CD4-positive, alpha-beta T cell (primary cell): Measurements from ENCODE around the gene OGG1. TPM values are rescaled to one million over a fixed set of nuclear protein-coding genes. Genes with fewer than 3 reads are reported as not detected.

Source experiments
- ATAC-seq: fragments of 200-7000 bp; cut with Tn5 transposase; one replicate; pipeline ENCODE4 v1.10.0; 2022; ENCODE audit warnings: mild to moderate bottlenecking; ENCODE audit not compliant: poor library complexity
- CTCF ChIA-PET: fragments of 350-600 bp; sonication (Branson Sonifier 250); formaldehyde crosslinking; loops from one replicate; lab custom pipeline; 2021; ENCODE audit warnings: antibody characterized with exemption, inconsistent platforms; lab: Charles Lee
- POLR2A ChIA-PET: fragments of 350-600 bp; sonication (Branson Sonifier 250); formaldehyde crosslinking; loops from one replicate; lab custom pipeline; 2021; ENCODE audit warnings: antibody characterized with exemption, inconsistent platforms; lab: Charles Lee
- DNase-seq, 14 experiments: peaks; one replicate each; pipeline ENCODE4 v3.0.0-alpha.2; 2013 to 2020; ENCODE audit warnings: mixed read lengths in 2 of 14
- H3K27ac ChIP-seq, 2 donors: one replicate each; pipeline versions ENCODE4 v1.5.1 to v1.7.0; 2013; ENCODE audit warnings: low read length in 2 of 2, low read depth in 1 of 2, mild to moderate bottlenecking in 1 of 2
- H3K27me3 ChIP-seq, 2 experiments: 1 replicate in 1 of 2; 2 replicates in 1 of 2; pipeline versions ENCODE4 v1.6.1 to v1.7.0; 2013; ENCODE audit warnings: low read length in 2 of 2, control low read depth in 1 of 2, mild to moderate bottlenecking in 1 of 2, moderate library complexity in 1 of 2; ENCODE audit not compliant: insufficient read depth in 2 of 2, control insufficient read depth in 1 of 2
- H3K36me3 ChIP-seq: one replicate; pipeline ENCODE4 v1.6.1; 2013; ENCODE audit warnings: low read length, control low read depth; ENCODE audit not compliant: insufficient read depth
- H3K4me1 ChIP-seq: one replicate; pipeline ENCODE4 v1.6.1; 2013; ENCODE audit warnings: low read length, control low read depth; ENCODE audit not compliant: insufficient read depth
- H3K4me3 ChIP-seq: one replicate; pipeline ENCODE4 v1.5.1; 2013; ENCODE audit warnings: mild to moderate bottlenecking, low read length, moderate library complexity
- H3K9me3 ChIP-seq, 2 experiments: 1 replicate in 1 of 2; 2 replicates in 1 of 2; pipeline versions ENCODE4 v1.6.1 to v1.7.0; 2013; ENCODE audit warnings: low read length in 2 of 2, mild to moderate bottlenecking in 2 of 2, control low read depth in 1 of 2, moderate library complexity in 1 of 2; ENCODE audit not compliant: control insufficient read depth in 1 of 2, insufficient read depth in 1 of 2
- H3K27ac Mint-ChIP-seq: one replicate; pipeline ENCODE4 v1.8.0; 2020; ENCODE audit warnings: mixed read lengths
- H3K27me3 Mint-ChIP-seq: one replicate; pipeline ENCODE4 v1.8.0; 2021; ENCODE audit warnings: mixed read lengths
- H3K36me3 Mint-ChIP-seq: one replicate; pipeline ENCODE4 v1.8.0; 2021; ENCODE audit warnings: low read depth, mixed read lengths
- H3K4me1 Mint-ChIP-seq: one replicate; pipeline ENCODE4 v1.8.0; 2021; ENCODE audit warnings: low read depth, mixed read lengths
- H3K4me3 Mint-ChIP-seq: one replicate; pipeline ENCODE4 v1.8.0; 2020; ENCODE audit warnings: mild to moderate bottlenecking, mixed read lengths
- H3K9me3 Mint-ChIP-seq: one replicate; pipeline ENCODE4 v1.8.0; 2020; ENCODE audit warnings: mixed read lengths
- CTCF ChIP-seq: fragments of 200-600 bp; IDR thresholded peaks from one replicate; pipeline ENCODE4 v1.8.0; 2022; ENCODE audit warnings: antibody characterized with exemption, mild to moderate bottlenecking
- intact Hi-C, 2 experiments: fragments of 100-400 bp; cut with DNase I in 1 of 2; cut with micrococcal nuclease in 1 of 2; formaldehyde crosslinking; loops; one replicate each; pipeline versions ENCODE4 v1.15.1 to v1.9.0; 2023 to 2025; cut with DNase I, micrococcal nuclease
- total RNA-seq, 174 experiments: library from RNA in 2 of 174; stranded (reverse) in 2 of 174; gene quantifications; one replicate each; pipeline ENCODE4 v1.2.3 and lab custom pipeline; 2021 to 2026

OGG1 gene
- total RNA-seq, 2 experiments from 2014 or later = 7.1 to 8.9 TPM

GRCh38 chr3:9782770-9783169, 33.0 kb downstream of the OGG1 start:
- Mint-ChIP-seq H3K36me3 (peaks cover 57% of the 10 kb centered on the region), H3K4me3 (no peak overlapping the region), H3K9me3 (no peaks in the 10 kb centered on the region), H3K27me3 (no peaks in the 10 kb centered on the region), H3K4me1 (peaks cover 65% of the 10 kb centered on the region), H3K27ac (no peak overlapping the region)
- peak in 2 of 14 experiments; percentile 40 to 41 for DNase-seq
- ChIA-PET CTCF (interaction anchor here (0.5 to 1.3 kb wide), 3 partner anchors 19 to 55 kb away, joined by 3 to 4 read pairs (median 3); partner anchors contain the start of gene OGG1), POLR2A (interaction anchor here (3.6 kb wide), 1 partner anchor 10 kb away, joined by 26 read pairs; the partner anchor contains the start of genes ARPC4 and TADA3)
- Histone ChIP-seq H3K4me3 (no peak overlapping the region), H3K27me3 (no peaks in the 10 kb centered on the region), H3K9me3 (no peaks in the 10 kb centered on the region), H3K27ac (no peak overlapping the region), H3K4me1 (peaks cover 55% of the 10 kb centered on the region), H3K36me3 (peaks cover 65% of the 10 kb centered on the region)
- TF ChIP-seq CTCF = no peak
- peak; percentile 37 for ATAC-seq
- intact Hi-C loops = no loop called here

GRCh38 chr3:9783954-9784353, 34.2 kb downstream of the OGG1 start:
- no peaks in the 10 kb centered on the region for H3K9me3 Mint-ChIP-seq
- CTCF ChIA-PET = no interaction called here
- intact Hi-C loops = no loop called here
- H3K36me3 Mint-ChIP-seq = peaks cover 63% of the 10 kb centered on the region
- no peak for TF ChIP-seq CTCF
- DNase-seq (no peak), ATAC-seq (no peak)
- H3K4me1 Mint-ChIP-seq = peaks cover 57% of the 10 kb centered on the region
- POLR2A ChIA-PET = no interaction called here
- H3K27ac Mint-ChIP-seq = no peak overlapping the region
- no peak overlapping the region for H3K4me3 Mint-ChIP-seq
- peaks cover 46% of the 10 kb centered on the region for H3K4me1 ChIP-seq
- no peaks in the 10 kb centered on the region for H3K9me3 ChIP-seq
- no peak overlapping the region for H3K27ac ChIP-seq
- no peak overlapping the region for H3K4me3 ChIP-seq
- peaks cover 72% of the 10 kb centered on the region for H3K36me3 ChIP-seq
- no peaks in the 10 kb centered on the region for H3K27me3 ChIP-seq
- no peaks in the 10 kb centered on the region for H3K27me3 Mint-ChIP-seq

- H3K27ac Mint-ChIP-seq = no peak overlapping the region
- DNase-seq (no peak), ATAC-seq (no peak)
- H3K27me3 ChIP-seq = no peaks in the 10 kb centered on the region
- H3K4me3 ChIP-seq = no peak overlapping the region
- peaks cover 53% of the 10 kb centered on the region for H3K4me1 Mint-ChIP-seq
- no peak overlapping the region for H3K27ac ChIP-seq
- TF ChIP-seq CTCF = no peak
- no peaks in the 10 kb centered on the region for H3K27me3 Mint-ChIP-seq
- POLR2A ChIA-PET = no interaction called here
- H3K36me3 Mint-ChIP-seq = peaks cover 70% of the 10 kb centered on the region
- H3K9me3 ChIP-seq = no peaks in the 10 kb centered on the region
- CTCF ChIA-PET = interaction anchor here (0.6 kb wide), 1 partner anchor 14 kb away, joined by 3 read pairs; no protein-coding TSS in a partner anchor
- peaks cover 82% of the 10 kb centered on the region for H3K36me3 ChIP-seq
- intact Hi-C loops = no loop called here
- H3K4me3 Mint-ChIP-seq = no peak overlapping the region
- peaks cover 36% of the 10 kb centered on the region for H3K4me1 ChIP-seq
- H3K9me3 Mint-ChIP-seq = no peaks in the 10 kb centered on the region
Measured at GRCh38 chr3:9784965-9785364, 35.2 kb downstream of the OGG1 start.
